ENCODE data around the gene PXDC1.

GRCh38 chr6:3723251-3723650, 28.3 kb downstream of the PXDC1 start:
- TF ChIP-seq CTCF (IDR thresholded peaks at IDR 0.05 in 4 of 5, conservative IDR thresholded peaks at IDR 0.05 in 1 of 5) (no peak), POLR2A (IDR thresholded peaks at IDR 0.05) (no peak)

Data from gastrocnemius medialis (tissue), 4 donors.